GM18858 (cell line): ENCODE data around the gene MC1R.

Experiments used
- ATAC-seq: cut with Tn5 transposase; IDR thresholded peaks from one replicate; pipeline ENCODE4 v1.9.1; 2021; ENCODE audit not compliant: unreplicated experiment

MC1R gene

GRCh38 chr16:89895482-89896250, 23.0 kb upstream of the MC1R start:
- no peak for ATAC-seq

- ATAC-seq = no peak
Observed at GRCh38 chr16:89897204-89897603, 21.5 kb upstream of the MC1R start.

GRCh38 chr16:89898201-89898967, 20.3 kb upstream of the MC1R start:
- ATAC-seq = no peak

DNA sequence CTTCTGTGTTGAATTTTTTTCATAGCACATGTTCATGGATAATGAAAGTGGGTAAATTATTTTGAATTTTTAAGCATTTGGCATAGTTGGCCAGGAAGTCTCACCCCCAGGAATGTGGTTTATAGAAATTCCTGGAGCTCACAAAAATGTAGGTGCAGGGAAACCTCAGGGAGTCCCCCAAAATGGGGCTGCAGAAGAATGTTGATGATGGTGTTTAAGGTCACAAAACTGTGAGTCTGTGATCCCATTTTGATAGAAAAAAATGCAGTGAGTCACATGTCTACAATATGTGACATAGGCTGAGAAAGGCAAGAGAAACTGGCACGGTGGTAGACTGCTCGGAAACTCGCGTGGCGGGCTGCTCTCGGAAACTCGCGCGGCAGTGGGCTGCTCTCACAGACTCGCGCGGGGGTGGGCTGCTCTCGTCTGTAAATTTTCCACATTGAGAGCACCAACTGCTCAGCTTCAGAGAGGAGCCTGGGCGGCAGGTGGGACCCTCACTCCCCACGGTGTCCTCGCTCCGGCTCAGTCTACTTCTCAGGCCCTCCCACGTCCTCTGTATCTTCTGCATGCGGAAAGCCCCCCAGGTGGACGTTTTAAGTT, 18.7 kb upstream of the MC1R start:
- ATAC-seq = no peak

- ATAC-seq = no peak
Observed at GRCh38 chr16:89900885-89901284, 17.8 kb upstream of the MC1R start.

DNA sequence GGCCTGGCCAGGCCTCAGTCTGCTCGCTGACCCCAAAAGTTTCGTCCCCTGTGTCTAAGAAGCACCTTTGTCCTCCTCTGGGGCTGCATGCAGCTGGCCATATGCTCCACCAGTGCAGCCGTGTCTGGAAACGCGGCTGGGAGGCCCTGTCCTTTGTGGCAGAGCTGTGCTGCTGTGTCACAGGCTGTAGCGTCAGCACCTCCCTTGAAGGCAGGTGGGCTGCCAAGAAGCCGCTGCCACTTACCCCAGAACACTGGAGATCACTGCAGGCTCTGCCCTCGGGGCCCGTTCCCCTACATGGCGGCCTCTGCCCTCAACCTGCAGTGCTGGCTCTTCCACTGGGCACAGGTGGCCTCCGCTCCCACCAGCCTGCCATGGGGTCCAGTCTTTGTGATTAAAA, 15.7 kb upstream of the MC1R start:
- no peak for ATAC-seq

DNA sequence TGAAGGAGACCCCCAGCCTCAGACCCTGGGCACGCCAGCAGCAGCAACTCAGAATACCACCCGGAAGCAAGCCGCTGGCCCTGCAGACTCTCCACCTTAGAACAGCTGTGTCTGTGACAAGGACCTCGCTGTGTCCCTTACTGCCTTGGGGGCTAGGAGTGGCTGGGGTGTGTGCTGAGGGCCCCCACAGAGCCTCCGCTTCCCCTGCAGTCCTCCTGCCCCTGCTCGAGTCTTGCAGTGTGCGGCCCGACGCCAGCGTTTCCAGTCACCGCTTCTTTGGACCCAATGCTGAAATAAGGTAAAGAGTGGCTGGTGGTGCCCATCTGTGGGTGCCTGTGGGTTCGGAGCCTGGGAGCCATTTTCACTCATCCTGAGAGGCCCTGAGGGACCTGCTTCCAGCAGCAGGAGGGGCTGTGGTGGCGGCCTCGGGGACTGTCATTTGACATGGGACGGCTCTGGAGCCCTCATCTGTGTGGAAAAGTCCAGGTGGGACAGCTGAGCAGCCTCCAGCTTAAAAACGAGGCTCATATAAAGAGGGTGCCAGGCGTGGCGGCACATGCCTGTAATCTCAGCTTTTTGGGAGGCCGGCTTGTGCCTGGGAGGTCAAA, 14.7 kb upstream of the MC1R start:
- ATAC-seq = no peak

GRCh38 chr16:89904606-89905510, 13.8 kb upstream of the MC1R start:
- ATAC-seq = no peak

DNA sequence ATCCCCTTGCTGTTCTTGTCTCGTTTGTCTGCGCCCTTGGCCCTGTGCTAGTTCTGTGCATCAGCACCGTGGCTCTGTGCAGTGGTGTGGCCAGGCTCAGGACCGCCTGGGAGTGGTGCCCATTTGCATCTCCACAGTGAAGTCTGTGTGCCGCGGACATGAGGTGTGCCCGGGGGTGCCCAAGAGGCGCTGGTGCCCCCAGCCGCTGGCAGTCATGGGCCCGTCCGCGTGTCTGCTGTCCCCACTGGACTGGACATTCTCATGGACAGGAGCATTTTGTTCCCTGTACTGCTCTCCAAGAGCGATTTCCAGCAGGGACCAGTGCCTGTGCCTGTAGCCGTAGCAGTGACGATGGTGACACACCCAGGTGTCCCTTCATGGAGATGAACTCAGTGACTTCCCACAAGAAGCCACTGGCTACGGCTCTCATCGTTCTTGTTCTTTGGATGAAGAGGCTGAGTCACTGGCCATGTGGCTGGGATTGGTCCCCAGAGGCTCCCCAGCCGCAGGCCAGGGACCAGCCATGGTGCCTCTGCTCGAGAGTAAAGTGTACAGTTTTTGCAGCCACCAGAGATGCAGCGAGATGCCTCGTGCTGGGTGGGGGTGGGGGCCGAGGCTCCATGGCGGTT, 13.0 kb upstream of the MC1R start:
- no peak for ATAC-seq

DNA sequence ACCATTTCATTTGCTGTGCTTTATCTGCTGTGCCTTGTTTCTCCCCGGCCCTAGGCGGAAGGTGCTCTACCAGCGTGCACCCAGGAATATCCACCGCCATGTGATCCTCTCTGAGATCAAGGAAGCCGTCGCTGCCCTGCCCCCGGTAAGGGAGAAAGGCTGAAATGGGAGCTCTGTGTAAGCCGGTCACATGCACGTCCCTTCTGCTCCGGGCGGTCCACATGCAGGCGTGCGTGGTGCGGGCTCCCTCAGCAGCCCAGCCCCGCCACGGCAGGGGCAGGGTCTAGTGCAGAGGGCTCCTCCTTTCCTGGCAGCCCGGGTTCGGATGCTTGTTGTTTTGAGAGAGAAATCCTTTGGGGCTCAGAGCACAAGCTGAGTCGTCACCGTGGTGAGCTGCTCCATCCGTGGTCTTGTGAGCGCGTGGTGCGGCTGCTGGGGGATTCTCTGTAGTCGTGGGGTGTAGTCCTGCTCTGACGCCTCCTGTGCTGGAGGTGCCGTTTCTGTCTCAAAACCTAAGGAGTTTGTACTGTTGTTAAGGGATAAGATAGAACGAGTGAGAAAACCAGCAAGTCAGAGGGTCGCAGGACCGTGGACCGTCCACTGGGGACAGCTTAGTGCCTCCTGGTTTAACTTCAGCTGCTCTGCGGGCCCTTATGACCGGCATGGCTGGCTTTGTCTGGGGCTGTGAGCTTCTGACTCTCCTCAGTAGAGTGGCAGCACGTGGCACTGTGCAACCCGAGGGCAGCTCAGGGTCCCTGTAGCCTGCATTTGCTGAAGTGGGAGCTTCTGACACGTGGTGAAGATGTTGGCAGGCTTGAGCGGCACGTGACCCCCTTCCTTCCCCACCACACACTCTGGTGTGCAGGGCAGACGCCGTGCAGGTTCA, 12.3 kb upstream of the MC1R start:
- no peak for ATAC-seq

GRCh38 chr16:89907055-89907814, 11.4 kb upstream of the MC1R start:
- ATAC-seq = no peak

DNA sequence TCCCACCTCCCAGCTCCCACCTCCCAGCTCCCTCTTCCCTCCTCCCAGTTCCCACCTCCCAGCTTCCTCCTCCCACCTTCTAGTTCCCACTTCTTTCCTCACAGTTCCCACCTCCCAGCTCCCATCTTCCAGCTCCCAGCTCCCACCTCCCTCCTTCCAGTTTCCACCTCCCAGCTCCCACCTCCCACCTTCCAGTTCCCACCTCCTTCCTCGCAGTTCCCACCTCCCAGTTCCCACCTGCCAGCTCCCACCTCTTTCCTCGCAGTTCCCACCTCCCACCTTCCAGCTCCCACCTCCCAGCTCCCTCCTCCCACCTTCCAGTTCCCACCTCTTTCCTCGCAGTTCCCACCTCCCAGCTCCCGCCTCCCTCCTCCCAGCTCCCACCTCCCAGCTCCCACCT, 10.4 kb upstream of the MC1R start:
- no peak for ATAC-seq

DNA sequence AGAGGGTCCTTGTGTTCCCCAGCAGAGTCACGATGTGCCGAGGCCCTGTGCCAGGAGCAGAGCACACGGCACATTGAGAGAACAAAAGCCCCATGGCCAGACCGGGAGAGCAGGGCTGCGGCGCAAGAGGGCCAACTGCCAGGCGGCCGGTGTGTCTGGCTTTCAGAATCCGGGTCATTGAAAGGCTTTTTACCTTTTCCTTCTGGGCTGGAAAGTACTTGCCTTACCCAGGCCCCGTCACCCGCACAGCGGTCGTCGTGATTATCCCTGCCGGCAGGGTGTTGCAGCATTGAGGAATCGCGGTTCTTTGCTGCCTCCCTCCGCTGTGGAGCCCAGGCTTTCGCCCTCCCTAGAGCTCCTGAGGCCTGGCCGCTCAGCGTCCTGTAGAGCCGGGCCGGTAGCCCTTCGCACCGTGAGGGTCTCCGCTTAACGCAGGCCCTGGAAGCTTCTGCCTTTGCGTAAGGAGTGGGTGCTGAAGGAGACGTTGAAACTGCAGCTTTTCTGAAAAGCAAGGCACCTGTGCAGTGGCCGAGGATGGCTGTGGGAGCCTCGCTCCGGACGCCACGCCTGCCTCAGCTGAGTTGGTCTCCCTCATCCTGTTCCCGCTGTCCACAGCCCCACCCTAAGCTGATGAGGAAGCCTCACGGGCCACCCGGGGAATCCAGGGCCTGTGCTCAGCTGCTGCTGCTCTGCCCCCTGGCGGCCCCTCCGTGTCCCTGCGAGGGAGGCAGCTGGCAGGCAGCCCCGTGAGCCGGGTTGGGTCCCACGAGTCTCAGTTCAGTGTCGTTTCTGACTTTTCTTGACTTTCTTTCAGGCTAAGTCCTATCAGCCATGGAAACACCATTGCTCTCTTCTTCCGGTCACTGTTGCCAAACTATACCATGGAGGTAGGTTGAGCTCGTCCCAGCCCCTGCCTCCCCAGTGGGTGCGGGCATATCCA, 8.6 kb upstream of the MC1R start:
- ATAC-seq = no peak

DNA sequence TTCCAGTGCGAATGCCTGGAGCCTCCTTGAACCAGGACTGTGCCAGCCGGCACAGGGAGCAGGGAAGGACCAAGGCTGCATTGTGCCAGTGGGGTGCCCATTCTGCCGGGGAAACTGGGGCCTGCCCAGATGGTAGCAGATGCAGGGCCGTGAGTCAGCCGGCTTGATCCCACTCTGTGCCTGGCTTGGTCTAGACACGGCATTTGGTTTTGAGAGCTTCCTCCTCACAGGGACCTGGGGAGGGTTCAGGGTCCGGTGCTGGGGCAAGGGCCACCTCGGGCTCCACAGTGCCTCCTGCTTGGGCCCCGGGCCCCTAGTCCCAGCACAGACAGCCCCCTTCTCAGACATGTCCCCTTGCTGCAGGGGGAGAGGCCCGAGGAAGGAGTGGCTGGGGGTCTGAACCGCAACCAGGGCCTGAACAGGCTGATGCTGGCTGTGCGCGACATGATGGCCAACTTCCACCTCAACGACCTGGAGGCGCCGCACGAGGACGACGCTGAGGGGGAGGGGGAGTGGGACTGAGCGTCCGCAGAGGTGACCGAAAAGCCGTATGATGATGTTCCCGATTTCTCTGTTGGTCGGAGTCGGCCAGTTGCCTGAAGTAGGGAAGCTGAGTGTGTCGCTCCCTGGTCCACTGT, 7.8 kb upstream of the MC1R start:
- no peak for ATAC-seq

GRCh38 chr16:89911375-89911774, 7.3 kb upstream of the MC1R start:
- no peak for ATAC-seq

DNA sequence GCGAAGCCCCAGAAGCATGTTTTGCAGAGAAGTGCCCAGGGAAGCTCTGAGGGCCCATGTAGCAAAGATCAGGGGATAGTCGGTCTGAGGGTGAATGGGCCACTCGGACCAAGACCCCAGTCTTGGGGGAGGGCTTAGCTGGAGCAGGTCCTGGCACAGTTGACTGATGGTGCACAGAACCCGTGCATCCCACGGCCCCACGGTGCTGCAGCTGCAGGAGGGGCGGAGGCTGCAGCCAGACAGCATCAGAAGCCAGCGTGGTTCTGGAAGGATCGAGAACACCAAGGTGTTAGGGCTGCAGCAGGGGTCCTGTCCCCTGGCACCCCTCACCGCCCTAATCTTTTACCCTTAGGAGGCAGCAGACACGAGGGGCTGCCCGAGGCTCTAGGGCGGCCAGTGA, 6.5 kb upstream of the MC1R start:
- ATAC-seq = no peak

GRCh38 chr16:89912627-89913026, 6.0 kb upstream of the MC1R start:
- no peak for ATAC-seq
